H1 (cell line): Measurements from ENCODE around the gene NLK. TPM values are rescaled to one million over a fixed set of nuclear protein-coding genes. Genes with fewer than 3 reads are reported as not detected.

Experiments
- ATF3 ChIP-seq: IDR thresholded peaks from 2 replicates; pipeline ENCODE4 v1.6.1; 2011; ENCODE audit warnings: low read depth, mild to moderate bottlenecking, low read length; ENCODE audit not compliant: insufficient read depth
- CHD1 ChIP-seq: IDR thresholded peaks from 2 replicates; pipeline ENCODE4 v1.6.1; 2012; ENCODE audit warnings: low read depth, low read length, improper control_type of control experiment
- CHD7 ChIP-seq: fragments of 300-600 bp; sonication (generic); IDR thresholded peaks from 2 replicates; pipeline ENCODE4 v1.7.1; 2012; ENCODE audit warnings: low read length, moderate library complexity, mild to moderate bottlenecking, inconsistent platforms; ENCODE audit not compliant: insufficient replicate concordance
- FOSL1 ChIP-seq: IDR thresholded peaks from 2 replicates; pipeline ENCODE4 v1.6.1; 2011; ENCODE audit warnings: mild to moderate bottlenecking, low read depth, low read length, moderate library complexity; ENCODE audit not compliant: insufficient read depth
- POLR2AphosphoS5 ChIP-seq: IDR thresholded peaks from 2 replicates; pipeline ENCODE4 v1.6.1; 2011; ENCODE audit warnings: low read depth, low read length
- polyA plus RNA-seq, 7 experiments: library from polyadenylated mRNA; depleted of rRNA in 3 of 7; stranded (reverse) in 5 of 7; unstranded in 2 of 7; fragments of >200 nt in 5 of 7; fragments of 200-250 nt in 2 of 7; gene quantifications; 1 replicate in 5 of 7; 2 replicates in 1 of 7; 4 replicates in 1 of 7; pipeline versions ENCODE4 v1.2.1 to v1.2.3, GENCODE V29; 2011 to 2013; ENCODE audit warnings: missing spikeins in 2 of 7, mixed read lengths in 2 of 7
- total RNA-seq: library from RNA; stranded (reverse); fragmentation: NEBNext Ultra II Directional; extraction: Animal tissue kit (Norgen Biotek cat#: 25700); gene quantifications from 2 replicates; pipeline ENCODE4 v1.2.1, GENCODE V29; 2021

Gene NLK
- total and polyA plus RNA-seq, 2 of the 8 experiments (the other 6 are each of a cell fraction or from before 2014, with no cell fraction given), result 30.8 to 49.9 TPM

DNA sequence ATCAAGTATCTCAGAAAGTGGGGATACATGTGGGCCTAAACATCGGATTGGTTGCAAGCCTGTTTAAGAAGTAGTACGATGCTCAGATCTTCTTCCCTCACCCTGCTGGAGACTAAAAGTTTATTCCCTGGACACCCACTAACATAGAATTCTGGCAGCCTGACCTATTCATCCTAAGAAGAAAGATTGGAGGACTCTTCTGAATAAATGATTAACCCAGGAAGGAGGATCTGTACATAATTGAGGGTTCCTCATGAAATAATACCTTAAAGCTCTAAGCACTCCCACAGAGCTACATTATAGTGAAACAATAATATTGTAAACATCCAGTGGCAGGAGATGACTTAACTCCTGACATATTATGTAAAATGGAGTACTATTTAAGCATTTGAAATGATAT is 111.7 kb downstream of the NLK start (continued):
- TF ChIP-seq CHD7, result no peak
- no peak for TF ChIP-seq ATF3
- TF ChIP-seq FOSL1, result no peak
- no peak for TF ChIP-seq CHD1
- TF ChIP-seq POLR2AphosphoS5, result no peak
